ENCODE data around the gene EFNA4.

EFNA4 gene, protein sequence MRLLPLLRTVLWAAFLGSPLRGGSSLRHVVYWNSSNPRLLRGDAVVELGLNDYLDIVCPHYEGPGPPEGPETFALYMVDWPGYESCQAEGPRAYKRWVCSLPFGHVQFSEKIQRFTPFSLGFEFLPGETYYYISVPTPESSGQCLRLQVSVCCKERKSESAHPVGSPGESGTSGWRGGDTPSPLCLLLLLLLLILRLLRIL

DNA sequence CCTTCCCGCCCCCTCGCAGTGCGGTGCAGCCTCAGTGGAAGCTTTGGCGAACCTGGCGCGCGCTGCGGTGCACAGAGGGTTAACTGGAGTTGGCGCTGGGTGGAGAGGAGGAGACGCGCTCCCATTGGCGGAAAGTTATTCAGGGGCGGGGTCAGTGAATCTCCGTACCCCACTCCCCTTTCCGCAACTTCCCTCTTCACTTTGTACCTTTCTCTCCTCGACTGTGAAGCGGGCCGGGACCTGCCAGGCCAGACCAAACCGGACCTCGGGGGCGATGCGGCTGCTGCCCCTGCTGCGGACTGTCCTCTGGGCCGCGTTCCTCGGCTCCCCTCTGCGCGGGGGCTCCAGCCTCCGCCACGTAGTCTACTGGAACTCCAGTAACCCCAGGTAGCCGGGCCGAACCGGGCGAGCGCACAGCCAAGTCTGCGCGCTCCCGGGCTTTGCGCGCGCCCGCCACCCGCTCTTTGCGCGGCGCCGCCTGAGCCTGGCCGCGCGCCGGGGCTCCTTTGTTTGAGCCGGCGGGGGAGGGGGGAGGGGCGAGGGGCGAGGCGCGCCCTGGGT is at the start of gene EFNA4:
EFNA4 (plus strand) TSS at position 191 of the 561 bp plus-strand sequence; CDS start at position 275, 84 bp downstream.
- DNase-seq (ENCODE audit: low read depth, low spot score) = peak; percentile 93

DNA sequence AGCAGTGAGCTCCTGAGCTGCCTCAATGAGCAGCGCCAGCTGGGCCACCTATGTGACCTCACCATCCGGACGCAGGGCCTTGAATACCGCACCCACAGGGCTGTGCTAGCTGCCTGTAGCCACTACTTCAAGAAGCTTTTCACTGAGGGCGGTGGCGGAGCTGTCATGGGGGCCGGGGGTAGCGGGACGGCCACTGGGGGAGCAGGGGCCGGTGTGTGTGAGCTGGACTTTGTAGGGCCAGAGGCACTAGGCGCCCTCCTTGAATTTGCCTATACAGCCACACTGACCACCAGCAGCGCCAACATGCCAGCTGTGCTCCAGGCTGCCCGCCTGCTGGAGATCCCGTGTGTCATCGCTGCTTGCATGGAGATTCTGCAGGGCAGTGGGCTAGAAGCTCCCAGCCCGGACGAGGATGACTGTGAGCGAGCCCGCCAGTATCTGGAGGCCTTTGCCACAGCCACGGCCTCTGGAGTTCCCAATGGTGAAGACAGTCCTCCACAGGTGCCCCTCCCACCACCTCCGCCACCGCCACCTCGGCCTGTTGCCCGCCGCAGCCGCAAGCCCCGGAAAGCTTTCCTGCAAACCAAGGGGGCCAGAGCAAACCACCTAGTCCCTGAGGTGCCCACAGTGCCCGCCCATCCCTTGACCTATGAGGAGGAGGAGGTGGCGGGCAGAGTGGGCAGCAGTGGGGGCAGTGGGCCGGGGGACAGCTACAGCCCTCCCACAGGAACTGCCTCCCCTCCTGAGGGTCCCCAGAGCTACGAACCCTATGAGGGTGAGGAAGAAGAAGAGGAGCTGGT is 48.6 kb upstream of the EFNA4 start:
- DNase-seq (ENCODE audit: low read depth, low spot score) = no peak

DNA sequence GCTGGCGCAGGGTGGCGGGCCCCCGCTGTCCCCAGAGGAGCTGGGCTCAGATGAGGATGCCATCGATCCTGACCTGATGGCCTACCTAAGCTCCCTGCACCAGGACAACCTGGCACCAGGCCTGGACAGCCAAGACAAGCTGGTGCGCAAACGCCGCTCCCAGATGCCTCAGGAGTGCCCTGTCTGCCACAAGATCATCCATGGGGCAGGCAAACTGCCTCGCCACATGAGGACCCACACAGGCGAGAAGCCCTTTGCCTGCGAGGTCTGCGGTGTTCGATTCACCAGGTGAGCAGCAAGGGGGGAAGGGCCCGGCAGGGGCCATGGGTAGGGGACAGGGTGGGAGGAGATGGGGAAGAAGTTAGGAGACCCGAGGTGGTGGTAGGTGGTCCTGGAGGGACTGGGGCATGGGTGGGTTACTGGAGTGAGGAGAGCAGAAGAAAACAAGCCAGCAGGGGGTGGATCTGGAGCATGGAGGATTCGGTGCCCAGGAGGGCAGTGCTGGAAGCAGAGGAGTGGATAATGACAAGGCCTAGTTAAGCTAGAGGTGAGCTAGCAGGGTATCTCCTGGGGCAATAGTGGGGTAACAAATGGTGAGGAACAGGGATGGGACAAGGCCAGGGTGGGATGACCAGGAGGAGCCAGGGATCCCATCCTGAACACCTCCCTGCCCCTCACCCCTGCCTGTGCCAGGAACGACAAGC is 47.9 kb upstream of the EFNA4 start:
- DNase-seq (ENCODE audit: low read depth, low spot score) = no peak

DNA sequence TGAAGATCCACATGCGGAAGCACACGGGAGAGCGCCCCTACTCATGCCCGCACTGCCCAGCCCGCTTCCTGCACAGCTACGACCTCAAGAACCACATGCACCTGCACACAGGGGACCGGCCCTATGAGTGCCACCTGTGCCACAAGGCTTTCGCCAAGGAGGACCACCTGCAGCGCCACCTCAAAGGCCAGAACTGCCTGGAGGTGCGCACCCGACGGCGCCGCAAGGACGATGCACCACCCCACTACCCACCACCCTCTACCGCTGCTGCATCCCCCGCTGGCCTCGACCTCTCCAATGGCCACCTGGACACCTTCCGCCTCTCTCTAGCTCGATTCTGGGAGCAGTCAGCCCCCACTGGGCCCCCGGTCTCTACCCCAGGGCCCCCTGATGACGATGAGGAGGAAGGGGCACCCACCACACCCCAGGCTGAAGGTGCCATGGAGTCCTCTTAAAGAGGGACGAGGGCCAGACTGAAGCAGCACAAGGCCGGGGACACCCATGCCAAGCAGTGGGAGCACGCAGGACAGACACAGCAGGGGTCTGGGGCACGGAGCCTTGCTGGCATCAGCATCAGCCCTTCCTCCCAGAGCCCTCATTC is 47.2 kb upstream of the EFNA4 start:
- no peak for DNase-seq (ENCODE audit: low read depth, low spot score)

DNA sequence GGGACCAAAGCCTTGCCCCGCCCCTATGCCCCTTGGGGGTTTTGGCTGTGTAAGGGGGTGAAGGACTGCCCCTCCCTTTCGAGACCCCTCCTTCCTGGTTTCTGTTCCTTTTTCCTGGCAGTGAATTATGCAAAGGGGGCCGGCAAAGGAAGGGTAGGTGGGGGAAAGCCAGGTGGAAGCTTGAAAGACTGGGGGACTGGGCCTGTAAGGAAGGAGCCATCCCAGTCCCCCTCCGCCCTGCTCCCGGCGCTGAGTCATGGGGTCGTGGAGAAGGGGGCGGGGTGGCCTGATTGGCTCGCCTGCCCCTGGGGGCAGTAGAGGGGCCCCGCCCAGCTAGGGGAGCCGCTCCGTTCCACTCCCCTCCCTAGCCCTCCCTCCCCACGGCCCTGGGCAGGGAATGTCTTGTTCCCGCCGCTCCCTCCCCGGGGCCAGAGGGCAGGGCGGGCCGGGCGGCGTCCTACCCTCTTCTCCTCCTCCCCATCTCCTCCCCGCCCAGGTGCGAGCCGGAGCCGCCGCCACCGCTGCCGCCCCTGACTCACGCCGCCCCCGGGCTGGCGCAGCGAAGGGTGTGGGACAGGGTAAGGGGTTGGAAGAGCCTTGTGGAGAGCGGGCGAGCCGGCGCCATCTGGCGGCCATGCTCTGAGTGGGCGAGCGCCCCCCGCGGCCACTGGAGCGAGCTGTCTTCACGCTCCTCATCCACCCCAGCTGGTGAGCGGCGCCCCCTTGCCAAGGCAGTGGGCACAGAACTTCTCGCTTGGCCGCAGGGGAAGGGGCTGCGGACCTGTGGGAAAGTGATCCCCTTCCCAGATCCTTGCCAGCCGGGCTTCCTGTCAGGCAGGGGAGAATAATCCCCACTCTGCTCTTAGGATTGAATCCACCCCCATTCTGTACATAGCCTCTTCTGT is 46.2 kb upstream of the EFNA4 start:
- DNase-seq (ENCODE audit: low read depth, low spot score) = peak; percentile 97

DNA sequence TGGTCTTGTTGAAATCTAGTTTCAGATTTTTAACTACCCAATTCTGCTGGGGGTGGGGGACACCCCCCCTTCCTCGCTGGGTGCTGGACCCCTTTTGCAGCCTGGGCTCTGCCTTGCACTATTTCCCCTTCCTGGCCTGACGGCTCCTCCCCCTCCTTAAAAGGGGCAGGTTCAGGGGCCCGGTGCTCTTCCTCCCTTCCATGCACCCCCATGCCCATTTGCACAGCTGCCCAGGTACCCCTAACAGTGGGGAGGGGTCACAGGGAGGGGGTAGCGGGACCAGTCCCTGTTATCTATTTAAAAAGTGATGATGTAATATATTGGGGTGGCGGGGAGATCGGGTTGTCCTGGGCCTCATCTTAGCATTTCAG is 45.6 kb upstream of the EFNA4 start:
- no peak for DNase-seq (ENCODE audit: low read depth, low spot score)

DNA sequence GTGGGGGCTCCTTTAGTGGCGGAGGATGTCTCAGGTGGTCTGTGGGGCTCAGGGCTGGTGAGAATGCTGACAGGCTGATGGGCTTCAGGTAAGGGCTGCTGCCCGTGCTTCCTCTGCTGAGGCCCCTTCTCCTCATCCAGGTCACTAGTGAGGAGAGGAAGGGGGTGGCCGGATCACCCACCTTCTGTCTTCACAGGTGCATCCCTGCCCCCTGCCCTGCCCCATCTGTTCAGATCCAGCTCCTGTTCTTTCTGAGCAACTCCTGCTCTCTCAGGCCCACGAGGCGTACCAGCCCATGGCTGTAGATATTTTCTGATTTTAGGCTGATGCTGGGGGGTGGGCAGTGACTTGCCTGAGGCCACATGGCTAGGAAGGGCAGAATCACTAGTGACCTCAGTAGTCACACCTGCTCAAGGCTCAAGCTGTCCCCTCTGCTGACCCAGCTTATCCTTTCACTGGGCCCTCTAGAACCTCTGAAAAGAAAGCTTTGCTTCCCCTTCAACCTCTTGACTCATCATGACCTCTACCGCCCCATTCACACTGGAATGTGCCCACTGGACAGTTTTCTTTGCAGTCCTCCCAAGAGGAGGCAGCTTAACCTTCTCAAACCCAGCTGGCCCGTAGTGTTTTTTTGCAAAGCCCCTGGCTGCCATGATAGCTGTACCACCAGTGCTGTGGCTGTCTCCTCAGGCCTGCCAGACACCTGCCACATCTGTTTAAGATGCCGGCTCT is 44.8 kb upstream of the EFNA4 start:
- no peak for DNase-seq (ENCODE audit: low read depth, low spot score)

DNA sequence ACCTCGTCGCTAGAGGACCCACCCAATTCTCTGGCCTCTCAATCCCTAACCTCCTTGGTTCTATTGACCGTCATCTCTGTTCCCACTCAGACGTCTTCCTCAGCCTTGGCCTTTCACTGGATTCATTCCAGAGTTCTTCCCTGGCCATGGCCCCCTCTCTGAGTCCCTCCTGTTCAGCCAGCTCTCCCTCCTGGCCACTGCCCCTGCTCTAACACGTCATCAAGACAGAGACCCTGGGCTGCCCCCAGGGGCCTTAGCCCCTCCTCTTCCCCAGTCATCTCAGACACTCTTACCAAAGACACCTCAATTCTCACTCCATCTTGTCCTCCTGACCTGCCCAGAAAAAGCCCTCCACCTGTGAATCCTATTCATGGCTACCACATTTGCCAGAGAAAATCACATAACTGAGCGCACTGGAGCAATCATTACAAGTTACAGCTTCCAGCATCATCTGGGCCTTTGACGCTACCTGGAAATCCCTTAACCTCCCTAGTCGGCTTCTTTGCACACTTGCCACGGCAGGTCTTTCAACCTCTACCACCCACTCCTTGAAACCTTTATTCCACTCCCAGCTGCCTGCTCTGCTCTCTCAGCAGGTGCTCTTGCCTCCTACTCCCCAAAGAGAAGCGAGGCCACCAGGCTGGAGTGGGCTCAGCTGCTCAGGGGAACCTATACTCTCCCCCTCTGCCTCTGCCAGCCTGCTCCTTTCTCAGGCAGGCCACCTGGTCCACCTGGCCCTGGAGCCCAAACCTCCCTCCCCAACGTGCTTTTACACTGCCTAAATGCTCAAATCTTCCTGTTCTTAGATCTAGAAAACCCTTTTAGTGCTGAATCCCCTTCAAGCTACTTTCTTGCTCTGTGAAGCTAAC is 43.9 kb upstream of the EFNA4 start:
- DNase-seq (ENCODE audit: low read depth, low spot score) = no peak

DNA sequence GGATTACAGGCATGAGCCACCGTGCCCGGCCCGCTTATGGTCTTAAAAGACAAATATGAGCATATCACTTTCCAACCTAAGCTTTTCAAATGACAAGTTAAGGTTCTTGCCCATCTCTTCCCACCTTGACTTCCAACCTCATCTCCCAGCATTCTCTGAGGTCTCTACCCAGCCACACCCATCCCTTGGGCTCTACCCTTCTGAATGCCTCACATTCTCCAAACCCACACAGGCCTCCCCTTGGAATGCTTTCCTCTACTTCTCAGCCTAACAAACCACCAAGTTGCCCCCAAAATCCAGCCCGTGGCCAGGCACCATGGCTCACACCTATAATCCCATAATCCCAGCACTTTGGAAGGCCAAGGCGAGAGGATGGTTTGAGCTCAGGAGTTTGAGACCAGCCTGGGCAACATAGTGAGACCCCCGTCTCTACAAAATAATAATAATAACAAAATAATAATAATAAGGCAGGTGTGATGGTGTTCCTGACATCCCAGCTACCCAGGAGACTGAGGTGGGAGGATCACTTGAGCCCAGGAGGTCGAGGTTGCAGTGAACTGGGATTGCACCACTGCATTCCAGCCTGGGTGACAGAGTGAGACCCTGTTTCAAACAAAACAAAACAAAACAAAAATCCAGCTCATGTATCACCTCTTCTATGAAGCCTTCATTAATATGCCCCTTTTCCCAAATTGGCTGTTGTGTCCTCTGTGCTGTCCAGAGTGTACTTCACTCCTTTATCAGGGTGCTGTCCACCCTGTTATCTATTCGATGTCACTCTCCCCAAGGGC is 41.2 kb upstream of the EFNA4 start:
- peak; percentile 29 for DNase-seq (ENCODE audit: low read depth, low spot score)

DNA sequence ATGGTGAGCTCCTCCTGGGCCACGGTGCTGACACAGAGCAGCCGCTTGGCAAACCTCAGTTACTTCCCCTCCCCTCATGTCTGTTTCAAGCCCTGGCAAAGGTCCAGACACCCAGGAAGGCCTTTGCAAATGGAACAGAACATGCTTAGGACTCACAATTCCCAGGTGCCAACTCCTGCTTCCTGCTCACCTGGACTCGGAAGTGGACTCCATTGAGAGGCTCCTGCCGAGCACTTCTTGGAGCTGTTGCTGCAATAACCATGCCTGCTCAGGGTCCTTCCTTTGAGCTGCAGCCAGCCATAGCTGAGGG is 40.7 kb upstream of the EFNA4 start:
- no peak for DNase-seq (ENCODE audit: low read depth, low spot score)

DNA sequence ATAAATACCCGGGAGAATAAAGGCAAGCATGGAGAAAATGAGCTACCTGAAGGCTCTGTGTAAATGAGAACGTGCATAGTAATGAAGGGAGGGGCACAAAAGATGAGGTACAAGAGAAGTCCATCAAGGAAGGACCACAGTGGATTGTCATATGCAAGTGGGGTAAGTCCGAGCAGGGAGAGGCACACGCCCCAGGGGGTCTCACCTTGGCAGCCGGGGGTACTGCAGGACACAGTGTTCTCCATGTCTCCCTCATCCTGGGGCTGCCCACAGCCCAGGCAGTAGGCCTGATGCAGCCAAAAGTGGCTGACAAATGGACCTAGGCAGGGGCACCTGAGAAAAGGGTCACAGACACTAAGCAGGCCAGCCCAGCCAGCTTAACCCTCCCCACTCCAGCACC is 39.9 kb upstream of the EFNA4 start:
- DNase-seq (ENCODE audit: low read depth, low spot score) = no peak

DNA sequence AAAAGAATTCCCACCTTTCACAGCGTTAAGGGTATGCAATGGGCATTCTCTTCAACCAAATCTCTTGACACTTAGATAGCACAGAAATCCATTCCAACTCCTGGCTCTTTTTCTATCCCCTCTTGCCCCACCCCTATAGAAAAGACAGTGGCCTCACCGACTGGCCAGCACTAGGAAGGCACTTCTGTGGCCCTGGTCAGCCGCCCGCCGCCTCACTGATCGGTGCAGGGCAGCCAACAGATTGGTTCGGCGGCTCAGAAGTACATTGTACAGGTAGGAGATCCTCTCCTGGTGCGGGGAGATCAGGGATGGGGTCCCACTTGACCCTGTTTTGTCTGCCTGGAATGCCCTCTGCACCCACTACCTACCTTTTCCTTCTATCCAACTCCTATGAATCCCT is 39.2 kb upstream of the EFNA4 start:
- no peak for DNase-seq (ENCODE audit: low read depth, low spot score)

DNA sequence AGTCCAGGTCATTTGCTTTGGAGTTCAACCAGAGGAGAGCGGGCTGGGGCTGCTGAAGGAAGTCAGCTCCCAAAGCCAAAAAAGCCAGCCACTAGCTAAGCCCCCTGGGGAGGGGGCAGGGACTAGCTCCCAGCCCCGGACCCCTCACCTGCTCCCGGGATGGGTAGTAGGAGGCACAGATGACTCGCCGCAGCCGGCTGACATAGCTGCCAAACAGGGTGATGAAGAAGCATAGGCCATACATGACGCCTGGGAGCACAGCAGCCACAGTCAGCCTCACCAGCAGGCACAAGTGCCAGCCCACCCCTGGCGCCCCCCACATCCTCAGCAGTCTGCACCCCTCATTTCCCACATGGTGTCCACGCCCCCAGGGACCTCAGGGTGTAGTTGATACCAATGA is 37.4 kb upstream of the EFNA4 start:
- no peak for DNase-seq (ENCODE audit: low read depth, low spot score)

DNA sequence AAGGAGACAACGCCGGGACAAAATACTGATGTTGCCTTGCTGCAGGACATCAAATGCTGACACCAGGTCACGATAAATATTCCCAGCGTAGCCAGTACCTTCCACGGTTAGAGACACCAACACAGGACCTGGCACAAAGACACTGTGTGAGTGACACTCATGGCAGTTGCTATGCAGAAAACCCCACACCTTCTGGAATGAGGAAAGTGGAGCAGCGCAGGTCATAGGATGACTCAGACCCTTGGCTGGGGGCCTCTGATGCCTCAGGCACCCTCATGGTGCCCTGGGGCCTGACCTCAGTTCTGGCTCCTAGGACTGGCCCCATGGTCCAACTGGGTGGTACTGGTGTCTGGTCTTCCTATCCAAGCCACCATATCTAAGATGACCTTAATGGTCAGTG is 37.0 kb upstream of the EFNA4 start:
- peak; percentile 28 for DNase-seq (ENCODE audit: low read depth, low spot score)

DNA sequence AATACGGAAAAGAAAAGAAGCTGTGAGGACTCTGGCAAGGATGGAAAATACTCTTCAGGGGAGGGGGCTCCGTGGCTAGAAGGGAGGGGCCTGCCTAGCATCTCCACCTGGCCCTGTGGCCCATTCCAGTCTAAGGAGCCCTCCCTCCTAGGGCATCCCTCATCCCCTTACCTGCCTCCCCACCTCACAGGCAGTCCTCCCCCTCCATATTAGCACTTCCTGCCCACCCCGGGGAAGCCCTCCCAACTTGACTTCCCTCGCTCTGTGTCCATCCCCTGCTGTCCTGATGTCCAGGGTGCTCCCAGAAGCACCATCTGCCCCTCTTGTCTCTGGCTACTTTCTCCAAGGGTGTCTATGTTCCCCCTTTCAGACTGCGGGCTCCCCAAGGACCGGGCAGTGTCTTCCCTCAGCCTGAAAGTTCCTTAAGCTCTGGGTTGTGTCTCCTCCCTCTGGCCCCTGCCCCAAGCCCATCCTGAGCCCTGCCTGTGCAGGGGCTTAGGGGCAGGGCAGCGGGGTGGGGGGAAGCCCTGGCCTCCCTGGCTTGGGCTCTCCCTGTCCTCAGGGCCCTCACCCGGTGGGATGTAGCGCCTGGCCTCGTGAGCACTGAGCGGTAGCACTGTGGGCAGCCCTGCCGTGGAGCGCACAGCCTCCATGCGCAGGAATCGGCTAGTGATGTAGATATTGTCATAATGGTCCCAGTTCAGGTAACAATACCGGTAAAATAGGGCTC is 33.9 kb upstream of the EFNA4 start:
- no peak for DNase-seq (ENCODE audit: low read depth, low spot score)

DNA sequence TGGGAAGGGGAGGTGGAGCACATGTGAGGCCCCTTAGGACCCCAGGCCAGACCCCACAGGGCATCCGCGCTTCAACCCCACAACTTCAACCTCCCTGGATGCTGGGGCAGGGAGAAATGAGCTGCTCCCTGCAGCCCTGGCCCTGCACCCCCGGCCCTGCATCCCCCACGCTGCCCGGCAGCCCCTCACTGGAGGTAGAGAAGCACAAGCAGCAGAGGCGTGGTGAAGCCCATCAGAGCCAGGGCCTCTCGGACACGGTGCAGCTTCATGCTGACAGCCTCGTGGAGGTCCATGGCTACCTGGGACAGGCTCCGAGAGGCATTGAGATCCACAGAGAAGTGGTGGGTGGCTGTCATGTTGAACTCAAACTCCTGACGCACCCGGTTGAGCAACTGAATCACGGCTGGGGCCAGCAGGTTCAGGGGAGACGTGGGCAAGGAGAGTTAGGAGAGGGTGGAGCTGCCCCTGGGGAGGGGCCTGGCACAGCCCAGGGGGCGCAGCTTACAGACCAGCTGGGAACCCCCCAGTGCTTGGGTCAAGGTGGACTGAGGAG is 33.2 kb upstream of the EFNA4 start:
- DNase-seq (ENCODE audit: low read depth, low spot score) = no peak

DNA sequence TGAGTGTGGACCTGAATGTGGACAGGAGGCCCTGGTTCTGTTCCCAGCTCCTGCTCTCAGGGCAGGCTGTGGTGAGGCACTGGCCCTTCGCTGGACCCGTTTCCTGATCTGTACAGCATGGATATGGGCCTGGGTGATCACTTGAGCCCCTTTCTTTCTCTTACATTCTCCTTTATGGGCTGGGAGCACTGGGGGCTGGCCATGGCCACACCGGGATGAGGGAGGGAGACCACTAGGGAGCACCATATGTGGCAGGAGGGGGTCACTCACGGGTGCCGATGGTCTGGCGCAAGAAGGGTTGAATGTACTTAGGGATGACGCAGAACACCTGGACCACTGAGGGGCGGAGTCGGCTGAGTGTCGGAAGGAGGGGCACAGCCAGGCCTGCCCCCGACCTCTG is 32.6 kb upstream of the EFNA4 start:
- no peak for DNase-seq (ENCODE audit: low read depth, low spot score)

DNA sequence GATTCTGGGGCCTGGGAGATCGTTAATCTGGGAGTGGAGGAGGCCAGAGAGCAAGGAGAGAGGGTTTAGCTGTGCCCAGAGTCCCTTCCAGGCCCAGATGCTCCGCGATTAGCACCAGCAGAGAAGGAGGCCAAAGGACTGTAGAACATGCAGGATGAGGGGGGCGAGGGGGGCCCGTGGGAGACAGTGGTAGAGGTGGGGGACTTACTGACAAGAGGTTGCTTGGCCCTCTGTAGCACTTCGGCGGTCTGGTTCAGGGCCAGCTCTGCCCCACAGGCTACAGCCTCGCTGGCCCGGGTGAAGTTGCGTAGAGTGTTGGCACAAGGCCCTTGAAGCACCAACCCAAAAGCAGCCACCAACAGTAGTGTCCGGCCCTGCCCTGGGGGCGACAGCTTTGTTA is 30.7 kb upstream of the EFNA4 start:
- DNase-seq (ENCODE audit: low read depth, low spot score) = no peak
